SU-DHL-6 (cell line): ENCODE measurements around the gene NOL7.

ENCODE experiments used
- CTCF ChIP-seq: fragments of 200-600 bp; sonication (generic); IDR thresholded peaks from one replicate; pipeline ENCODE4 v1.5.1; 2017; ENCODE audit warnings: antibody characterized with exemption, mild to moderate bottlenecking, low read length, moderate library complexity; ENCODE audit not compliant: insufficient read depth, poor library complexity, severe bottlenecking
- EZH2phosphoT487 ChIP-seq: fragments of 200-600 bp; sonication (generic), shearing (Covaris generic); conservative IDR thresholded peaks from 2 replicates; pipeline ENCODE4 v1.6.1; 2018; ENCODE audit warnings: mild to moderate bottlenecking, antibody characterized with exemption, low read length, moderate library complexity, mixed read lengths

DNA sequence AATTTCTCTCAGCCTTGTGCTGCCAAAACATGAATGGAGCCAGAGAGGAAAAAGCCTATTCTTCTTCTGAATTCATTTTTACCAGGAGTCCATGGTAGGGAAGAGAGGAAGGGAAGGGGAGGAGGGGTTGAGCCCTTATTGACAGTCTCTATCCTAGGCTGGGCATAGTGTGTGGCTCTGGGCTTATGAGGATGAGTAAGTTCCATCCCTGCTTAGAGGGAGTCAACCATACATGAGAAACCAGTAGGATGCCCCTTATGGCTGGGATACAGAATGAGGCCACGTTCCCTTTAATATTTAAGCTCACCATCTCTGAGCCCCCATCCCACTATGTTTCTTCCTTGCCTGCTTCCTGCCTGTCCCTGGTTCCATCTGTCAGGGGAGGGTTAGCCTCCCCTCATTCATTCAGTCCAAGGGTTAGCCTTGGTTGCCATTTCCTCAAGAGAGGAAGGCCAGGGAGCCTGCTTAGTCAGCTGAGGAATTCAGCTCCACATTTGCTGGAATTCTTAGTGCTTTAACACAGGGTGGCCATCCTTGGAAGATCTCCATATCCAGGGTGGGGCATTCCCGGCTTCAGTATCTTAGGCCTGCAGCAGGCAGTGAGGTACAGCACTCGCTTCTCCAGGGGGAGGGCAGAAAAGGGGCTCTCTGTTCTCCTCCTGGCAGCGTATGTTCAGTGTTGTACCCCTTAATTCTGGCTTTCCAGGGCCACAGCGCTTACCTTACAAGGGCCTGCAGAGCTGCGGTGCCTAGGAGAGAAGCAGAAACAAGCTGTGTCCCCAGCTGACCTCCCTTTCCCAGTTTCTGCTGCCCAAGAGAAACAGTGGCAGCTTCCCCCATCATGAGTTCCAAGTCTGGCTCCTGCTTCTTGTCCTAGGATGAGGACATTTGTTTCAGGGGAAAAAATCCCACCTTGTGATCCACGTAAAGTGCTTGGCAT lies 28.3 kb upstream of the NOL7 start:
- no peak for TF ChIP-seq CTCF
- no peak for TF ChIP-seq EZH2phosphoT487
